ENCODE measurements around the gene BDH1.

Gene BDH1

DNA sequence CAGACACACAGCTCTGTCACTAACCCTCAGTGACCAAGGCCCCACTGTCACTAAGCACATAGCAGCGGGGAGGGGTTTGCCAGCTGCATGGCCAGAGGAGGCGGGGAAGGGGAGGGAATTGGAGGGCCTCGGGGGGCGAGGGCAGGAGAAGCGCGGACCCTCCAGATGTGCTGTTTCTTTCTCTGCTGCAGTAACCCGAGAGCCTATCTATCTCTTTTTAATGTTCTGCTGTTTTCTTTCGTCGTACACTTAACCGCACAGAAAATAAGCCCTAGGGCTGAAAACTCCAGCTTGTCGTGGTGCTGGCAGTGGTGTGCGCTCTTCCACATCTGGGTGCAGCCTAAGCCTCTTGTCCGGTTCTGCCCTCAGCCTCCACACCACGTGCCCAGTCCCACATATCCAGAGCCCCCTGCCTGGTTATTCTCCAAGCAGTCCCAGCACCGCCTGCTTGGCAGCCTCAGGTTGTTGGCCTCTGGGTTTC is 51.1 kb downstream of the BDH1 start:
- no peak for DNase-seq

DNA sequence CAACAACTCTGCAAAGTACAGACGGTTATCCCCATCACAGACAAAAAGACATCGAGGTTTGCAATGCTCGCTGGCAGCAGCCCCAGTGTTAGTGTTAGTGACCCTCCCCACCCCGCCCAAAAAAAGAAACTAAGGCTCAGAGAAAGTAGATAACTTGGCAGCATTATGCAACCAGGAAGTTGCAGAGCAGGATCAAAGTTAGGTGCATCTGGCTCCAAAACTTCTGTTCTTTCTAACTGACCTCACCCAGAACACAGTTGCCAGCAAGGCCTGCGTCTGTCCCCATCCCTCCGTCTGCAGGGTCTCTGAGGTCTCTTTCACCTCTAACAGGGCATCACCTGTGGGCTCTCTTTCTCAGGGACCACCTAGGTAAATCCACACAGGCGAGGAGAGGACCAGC is 51.5 kb downstream of the BDH1 start:
- no peak for DNase-seq

DNA sequence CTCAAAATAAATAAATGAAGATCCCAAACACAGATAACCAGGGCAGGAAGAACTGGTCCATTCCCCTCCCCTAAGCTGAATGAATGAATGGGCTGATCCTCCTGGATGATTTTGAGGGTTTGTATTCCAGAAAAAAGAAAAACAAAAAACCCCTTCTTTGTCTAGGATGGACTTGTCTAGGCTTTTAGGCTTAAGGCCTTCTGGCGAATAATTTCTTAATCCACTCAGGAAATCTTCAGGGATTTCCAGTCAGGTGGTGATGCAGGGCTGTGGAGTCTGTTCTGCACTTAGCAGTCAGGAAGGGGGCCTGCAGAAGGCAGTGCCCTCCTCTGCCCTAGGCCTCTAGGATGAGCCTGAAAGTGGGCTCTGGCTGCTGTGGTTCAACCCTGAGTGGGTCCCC is 52.1 kb downstream of the BDH1 start:
- DNase-seq, result no peak

DNA sequence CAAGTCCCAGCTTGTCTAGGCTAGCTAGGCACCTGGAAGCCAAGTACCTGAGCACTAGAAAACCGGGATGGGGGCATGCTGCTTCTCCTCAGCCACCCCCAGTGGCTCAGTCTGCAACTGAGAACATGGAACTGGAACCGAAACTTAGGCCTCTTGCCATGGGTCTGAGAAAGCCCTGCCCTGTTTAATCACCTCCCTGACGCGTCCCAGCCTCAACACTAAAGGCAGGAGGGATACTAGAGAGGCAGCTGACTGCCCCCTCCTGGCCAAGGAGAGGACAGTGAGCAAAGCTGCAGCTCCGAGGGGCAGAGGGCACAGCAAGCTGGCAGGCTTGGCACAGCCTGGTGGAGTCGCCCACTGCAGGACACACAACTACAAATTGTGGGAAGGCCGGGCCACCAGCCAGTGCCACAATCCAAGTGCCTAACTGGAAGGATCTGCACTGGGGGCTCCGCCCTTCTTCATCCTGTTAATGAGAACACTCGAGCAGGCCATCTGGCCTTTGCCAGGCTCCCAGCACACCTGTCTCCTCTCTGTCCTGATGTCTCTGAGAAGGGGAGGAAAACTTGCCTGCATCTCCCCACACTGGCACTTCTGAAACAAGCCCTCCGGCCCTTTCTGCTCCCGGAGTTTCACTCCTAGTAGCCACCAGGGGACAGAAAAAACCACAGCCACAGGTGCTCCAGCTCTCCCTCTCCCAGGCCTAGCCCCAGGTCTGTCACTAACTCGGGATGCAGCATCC is 53.7 kb downstream of the BDH1 start:
- no peak for DNase-seq

DNA sequence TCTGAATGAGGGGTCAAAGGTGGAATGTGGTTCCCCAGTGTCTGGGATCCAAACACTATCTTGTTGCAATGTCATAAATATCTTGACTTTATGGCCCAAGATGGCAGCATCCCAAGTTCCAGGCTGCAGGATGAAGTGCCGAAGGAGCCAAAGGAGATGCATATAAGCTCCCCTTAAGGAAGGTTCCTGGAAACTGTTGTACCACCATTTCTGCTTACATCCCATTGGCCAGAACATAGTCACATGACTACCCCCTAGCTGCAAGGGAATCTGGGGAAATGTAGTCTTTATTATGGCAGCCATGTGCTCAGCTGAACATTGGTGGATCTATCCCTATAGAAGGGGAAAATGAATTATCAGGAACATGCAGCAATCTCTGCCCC is 54.3 kb downstream of the BDH1 start:
- no peak for DNase-seq

DNA sequence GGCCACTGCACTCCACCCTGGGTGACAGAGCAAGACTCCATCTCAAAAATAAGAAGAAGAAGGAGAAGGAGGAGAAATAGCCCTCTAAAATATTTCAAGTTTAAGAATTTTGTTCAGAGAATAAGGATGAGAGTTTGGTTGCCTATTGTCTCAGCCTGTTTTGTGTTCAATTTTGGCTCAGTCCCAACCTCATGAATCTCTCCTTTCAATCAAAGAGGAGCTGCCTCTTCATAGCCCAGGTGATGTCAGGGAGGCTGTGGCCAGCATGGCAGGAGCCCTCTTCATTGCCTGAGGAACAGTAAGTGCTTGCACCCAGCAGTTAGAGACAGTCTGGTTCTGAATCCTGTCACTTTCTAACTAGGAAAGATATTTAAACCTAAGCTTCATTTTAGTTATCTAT is 55.0 kb downstream of the BDH1 start:
- DNase-seq, result no peak

DNA sequence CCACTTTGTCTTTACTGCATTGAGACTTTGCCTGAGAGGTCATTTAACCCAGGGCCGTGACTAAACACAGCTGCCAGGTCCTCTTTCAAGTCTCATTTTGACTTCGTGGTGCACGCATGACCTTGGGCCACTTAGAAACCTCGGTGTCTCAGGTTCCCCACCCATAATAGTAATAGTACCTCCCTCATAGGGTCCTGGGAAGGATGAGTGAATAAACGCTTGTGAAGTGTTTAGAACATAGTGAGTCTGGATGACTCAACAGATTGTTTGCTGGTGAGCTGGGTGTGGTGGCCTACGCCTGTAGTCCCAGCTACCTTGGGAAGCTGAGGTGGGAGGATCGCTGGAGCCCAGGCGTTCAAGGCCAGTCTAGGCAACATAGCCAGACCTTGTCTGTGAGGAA is 56.3 kb downstream of the BDH1 start:
- no peak for DNase-seq

DNA sequence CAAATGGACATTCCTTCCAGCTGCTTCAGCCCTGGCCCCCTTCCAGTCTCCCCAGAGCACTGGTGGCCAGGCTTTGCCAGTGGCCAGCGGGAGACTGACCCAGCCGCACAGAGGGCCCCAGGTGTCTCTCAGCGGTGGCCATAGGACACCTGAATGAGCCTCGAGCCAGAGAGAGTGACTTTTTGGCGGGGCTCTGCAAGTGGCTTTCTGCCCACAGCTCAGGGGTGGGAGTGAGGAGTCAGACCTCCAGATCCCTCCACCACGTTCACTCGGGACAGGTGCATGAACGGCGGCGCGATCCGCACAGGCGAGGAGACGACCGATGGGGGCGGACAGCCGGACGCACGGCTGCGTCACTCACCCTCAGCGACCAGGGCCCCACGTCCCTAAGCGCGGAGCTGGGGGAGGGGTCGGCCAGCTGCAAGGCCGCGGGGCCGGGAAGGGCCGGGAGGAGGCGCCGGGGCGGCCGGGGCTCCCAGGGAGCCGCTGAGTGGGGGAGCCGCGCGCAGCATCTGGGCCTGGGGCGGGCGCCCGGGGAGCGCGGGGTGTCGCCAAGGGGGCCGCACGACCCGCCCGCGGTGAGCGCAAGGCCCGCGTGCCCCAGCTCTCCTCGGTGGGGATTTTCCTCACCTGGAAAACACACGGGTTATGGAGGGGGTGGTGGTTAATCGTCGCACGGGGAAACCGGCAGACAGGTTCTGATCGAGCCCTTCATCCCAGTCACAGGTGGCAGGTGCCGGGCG is 57.1 kb downstream of the BDH1 start:
- no peak for DNase-seq

DNA sequence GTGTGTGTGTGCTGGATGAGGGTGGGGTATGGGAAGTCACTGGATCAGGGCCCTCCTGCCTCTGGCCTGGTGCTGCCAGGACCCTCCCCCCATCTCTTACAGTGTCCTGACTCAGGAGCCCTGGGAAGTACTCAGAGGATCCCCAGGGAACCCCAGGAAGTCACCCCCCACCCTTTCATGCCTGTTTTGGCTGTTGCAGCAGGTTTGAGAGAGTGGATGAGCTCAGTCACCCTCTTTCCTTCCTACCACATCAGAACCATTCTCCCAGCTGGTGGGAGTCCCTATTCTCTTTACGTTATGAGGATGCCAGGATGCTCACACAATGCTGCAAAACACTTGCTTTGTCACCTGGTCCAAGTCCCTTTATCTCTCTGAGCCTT is 59.0 kb downstream of the BDH1 start:
- no peak for DNase-seq

DNA sequence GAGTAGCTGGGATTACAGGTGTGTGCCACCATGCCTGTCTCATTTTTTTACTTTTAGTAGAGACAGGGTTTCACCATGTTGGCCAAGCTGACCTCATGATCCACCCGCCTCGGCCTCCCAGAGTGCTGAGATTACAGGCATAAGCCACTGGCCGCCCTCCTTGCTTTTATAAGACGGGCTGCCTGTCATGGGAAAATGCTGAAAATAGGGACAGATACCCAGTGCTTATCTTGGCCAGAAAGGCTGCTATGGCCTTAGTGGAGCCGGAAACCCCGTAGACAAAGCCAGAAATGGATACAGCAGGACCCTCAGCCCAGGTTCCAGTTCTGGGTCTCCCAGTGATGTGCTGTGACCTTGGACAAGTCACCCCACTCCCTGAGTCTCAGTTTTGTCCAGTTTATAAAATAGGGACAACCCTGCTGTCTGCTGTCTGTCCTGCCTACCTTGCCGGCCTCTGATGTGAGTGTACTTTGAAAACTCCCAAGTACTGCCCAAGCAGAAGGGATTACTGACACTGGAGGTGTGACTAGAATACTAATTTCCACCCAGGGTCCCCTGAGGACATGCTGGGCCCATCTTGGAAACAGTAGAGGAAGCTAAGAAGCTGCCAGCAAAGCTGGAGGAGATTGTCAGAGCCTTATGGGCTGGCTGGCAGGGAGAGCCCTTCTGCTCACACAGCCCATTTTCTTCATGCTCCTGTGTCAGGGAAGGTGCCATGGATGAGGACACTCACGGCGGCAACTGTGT is 59.6 kb downstream of the BDH1 start:
- no peak for DNase-seq

DNA sequence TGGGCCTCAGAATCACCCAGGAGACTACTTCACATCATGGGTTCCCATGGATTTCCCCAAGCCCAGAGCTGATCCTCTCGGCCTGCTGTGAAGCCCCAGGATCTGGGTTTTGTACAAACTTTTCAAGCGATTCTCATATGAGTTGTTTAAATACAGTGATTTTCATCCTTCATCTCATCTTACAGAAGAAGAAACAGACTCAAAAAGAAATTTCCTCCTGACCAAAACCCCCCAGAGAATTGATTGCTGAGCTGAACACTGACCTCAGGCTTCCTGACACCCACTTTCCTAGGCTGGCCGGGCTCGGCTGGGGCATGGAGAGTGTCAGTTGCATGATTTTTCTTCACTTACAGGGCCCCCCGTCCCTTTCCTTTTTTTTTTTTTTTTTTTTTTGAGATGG is 60.3 kb downstream of the BDH1 start:
- DNase-seq, result no peak

DNA sequence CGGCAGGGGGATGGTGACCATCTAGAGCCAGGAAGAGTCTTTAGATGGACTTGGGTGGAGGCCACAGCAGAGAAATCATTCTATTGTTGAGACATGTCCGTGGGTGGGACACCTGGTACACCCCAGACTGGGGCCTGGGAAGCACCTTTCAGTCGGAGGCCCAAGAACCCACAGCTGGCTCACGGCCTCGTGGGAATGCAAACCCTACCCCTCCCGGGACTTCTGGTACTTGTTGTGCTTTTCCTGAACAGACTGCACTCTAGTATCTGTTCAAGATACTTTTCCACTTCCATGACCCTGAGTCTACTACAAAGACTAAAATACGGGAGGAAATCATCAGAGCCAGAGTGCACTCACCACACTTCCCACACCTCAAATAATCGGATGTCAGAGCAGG is 60.7 kb downstream of the BDH1 start:
- DNase-seq, result no peak

DNA sequence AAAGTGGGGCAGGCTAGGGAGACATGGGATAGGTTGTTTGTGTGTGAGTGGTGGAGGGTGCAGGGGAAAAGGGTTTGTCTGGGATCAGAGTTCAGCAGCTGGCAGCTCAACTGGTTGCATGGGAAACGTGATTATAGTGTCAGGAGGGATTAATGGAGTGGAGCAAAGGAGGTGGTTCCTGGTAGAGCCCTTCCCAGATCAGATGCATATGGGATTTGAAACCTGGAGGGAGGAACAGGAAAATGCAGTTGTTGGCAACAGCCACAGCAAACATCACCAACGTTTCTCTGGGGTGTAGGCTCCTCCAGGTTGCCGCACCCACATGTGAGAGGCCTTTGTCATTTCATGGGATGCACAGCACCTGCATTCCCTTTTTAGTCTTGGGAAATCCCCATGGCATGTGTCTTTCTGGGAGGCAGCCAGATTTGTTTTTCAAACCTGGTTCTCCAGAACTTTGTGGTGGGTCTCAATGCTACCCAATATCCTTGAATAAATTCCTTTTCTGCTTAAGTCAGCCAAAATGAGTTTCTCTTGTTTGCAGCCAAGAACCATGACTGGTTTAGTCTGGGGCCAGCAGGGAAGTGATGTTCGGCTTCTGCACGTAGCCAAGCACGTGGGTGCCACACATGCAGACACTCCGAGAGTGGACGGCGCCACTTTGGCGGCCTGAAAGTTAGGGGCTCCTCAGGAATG is 61.3 kb downstream of the BDH1 start:
- no peak for DNase-seq

DNA sequence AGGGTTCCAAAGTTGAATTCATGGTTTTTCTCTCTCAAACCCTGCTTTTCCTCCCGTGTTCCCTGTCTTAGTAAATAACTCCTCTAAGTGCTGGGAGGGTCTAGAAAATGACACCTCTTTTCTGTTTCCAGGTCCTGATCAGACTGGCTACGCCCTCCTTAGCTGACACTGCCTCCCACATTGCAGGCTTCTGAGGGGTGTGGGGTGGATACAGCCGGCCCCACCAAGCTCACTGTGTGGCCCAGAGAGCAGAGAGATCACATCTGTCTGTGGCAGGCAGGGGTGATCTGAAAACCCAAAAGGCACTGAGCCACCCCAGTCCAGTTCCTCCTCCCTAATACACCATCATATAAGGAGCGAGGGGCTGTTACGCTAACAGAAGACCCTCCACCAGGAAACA is 62.7 kb downstream of the BDH1 start:
- DNase-seq, result no peak

DNA sequence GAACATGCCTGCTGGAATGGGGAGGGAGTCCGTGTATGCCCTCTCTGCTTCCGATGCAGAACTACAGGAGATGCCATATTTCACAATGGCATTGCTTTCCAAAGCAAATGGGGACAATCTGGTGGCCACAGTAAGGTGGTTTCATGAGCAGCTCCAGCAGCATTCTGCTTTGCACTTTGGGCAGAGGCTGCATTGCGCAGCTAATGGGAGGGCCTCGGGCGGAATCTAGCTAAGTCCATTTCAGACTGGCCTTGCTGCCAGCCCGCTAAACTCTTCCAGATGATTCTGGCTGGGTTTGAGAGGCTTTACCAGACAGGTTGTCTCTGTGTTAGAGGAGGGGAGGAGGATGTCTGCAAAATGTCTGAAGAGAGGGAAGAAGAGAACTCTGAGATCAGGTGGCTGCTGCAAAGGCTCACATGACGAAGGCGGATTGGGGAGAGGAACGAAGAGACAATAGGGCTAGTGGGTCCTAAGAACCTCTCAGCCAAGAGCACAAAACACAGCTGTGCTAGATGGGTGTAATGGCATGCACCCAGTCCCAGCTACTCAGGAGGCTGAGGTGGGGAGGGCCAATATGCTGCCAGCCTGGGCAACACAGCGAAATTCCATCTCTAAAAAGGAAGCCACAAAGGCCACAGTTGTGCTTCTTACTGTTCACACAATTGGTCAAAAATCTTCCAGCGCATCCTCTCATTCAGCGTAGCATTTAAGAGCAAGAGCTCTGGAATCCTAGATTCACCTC is 63.7 kb downstream of the BDH1 start:
- no peak for DNase-seq

DNA sequence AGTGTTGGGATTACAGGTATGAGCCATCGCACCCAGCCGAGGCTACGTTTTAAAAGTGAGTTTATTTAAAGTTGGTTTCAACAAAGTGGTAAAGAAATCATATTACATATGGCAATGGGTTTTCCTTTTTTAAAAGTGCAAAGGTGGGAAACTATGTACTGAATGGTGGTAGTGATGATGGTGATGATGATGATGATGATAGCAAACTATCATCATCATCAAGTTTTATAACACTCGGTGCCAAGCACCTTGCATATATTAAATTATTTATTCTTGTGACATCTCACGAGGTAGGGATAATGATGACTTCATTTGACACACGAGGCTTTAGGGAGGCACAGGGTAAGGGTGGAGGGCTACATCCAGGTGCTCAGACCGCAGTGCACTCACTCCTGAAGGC is 64.3 kb downstream of the BDH1 start:
- DNase-seq, result no peak

DNA sequence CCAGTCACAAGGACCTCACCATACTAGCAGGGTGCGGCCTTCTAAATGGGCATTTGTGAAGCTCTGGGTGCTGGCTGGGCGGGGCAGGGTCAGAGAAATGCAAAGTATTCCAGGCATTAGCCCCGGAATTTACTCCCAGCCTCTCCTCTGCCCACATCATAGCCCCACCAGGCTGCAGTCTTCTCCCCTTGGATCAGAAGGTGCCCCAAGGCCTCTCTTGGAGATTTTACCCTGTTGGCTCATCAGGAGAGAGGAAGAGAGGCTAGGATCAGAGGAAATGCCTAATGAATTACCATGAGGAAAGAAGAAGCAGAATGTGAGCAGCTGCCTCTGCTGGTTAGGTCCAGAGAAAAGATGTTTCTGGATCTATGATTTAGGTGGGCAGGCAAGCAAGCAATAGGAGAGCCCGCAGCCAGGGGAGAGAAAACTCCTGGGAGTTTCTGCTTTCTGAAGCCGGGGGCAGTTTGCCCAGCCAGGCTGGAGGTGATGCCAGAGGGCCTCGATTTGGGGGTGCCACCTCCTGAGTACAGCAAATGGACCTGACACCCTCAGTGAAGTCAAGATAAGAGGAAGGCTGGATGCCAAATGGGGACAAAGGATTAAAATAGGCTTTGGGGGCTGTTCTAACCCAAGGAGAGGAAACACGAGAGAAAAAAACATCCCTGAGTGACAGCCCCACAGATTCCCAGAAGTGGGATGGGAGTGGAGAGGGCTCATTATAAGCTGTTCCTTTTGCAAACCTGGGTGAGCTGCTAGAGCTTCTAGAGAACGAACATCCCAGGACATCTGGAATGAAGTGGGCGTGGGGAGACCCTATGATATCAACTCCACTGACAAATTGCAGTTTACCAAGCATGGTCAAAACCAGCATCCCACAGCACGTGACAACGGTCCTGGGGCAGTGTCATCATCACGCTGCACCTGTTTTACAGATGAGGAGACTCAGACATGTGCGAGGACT is 65.4 kb downstream of the BDH1 start:
- no peak for DNase-seq

DNA sequence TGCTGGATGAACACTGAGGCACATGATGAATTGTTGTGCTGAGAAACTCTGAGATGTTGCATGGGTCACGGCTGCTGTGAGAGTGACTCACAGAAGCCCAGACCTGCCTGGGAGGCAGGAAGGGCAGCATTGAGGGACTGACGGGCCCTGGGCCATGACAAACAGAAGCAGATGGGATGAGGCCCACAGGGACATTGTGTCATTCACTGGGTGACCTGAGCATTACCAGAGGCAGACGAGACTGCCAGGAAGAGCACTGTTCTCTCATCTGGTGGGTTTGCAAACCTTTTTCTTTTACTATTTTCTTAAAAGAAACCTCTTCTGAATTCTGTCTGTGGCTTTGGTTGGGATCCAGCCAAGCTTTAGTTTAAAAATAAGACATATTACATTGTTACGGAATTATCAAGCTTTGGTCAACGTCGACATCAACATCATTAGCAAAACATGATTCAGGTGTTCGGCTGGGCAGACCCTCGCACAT is 67.8 kb downstream of the BDH1 start:
- no peak for DNase-seq

DNA sequence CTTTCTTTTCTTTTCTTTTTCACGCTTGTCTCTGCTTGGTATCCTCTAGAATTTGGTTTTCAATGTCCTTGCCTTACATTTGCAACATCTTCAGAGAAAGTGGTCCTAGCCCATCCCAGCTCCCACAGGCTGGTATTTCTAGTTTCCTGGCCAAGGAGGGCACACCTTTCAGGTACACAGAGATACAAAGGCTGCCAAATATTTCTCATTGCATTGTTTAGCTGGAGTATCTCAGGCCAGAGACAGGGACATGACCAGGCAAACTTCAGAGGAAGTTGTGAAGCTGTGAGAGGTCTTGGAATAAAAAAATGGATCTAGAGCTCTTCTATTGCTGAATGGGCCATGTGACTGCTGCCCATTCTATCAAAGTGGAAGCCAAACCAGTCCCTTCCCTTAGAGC is 68.9 kb downstream of the BDH1 start:
- no peak for DNase-seq

DNA sequence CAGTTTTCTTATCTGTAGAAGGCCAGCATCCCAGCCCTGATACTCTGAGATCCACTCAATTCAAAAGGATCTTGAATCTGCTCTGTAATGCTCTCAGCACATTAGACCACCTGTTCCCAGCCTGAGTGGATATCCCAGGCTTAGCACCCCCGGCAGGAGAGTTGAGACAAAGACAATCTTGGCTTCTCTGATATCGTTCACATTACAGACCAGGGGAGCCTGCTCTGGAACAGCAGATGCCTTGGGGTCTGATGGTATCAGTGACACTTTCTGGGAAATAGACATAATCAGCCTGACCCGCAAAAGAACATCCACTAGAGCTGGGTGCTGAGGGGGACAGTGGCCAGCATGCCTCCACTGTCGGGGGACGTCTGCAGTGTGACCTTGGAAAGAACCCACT is 70.6 kb downstream of the BDH1 start:
- DNase-seq, result no peak

DNA sequence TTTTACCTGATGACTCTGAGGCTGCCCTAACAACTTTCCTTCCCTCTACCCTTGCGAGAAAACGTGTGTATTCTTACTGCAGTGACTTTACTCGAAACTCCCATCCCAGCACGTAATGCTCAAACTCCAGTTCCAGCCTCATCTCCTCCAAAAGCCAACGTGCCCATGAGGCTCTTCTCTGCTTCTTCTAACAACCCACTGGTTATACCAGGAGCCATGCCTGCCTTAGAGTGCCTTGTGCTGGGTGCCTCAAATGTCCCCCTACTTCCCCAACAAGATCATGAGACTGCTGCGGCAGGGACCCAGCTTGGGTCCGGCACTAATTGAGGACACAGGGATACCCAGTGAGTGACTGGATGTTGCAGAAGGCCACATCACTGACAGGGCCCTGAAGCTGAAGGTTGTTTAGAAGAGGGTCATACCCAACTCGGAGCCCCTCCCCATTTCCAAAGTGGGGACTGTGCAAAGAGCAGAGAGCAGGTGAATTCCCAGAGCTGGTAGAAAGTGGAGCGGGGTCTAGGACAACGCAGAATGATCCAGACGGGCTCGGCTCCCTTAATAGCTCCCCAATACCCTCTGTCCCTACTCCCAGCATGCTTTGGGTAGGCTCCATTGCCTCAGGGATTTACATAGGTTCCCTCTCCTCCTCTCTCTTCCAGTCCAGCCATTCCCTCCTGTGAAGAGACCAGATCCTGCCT is 71.4 kb downstream of the BDH1 start:
- no peak for DNase-seq

Data from NCI-H1436 treated with DMSO at 0.1 percent for 48 hours (cell line).